Endodermal cell (in vitro differentiated cells): ENCODE data around the gene SATB2. TPM values are rescaled to one million over a fixed set of nuclear protein-coding genes. Genes with fewer than 3 reads are reported as not detected.

Experiments used
- DNase-seq: peaks from one replicate; pipeline ENCODE4 v3.0.0-alpha.2; 2017
- H3K27ac ChIP-seq: 2 replicates; pipeline ENCODE4 v1.5.1; 2013; ENCODE audit warnings: mild to moderate bottlenecking, low read depth, low read length, moderate library complexity
- H3K27me3 ChIP-seq: 2 replicates; pipeline ENCODE4 v1.6.1; 2013; ENCODE audit warnings: mild to moderate bottlenecking, low read length, moderate library complexity; ENCODE audit not compliant: insufficient read depth, control insufficient read depth, poor library complexity, severe bottlenecking
- H3K36me3 ChIP-seq: 2 replicates; pipeline ENCODE4 v1.7.0; 2013; ENCODE audit warnings: mild to moderate bottlenecking, low read length, moderate library complexity; ENCODE audit not compliant: control insufficient read depth, insufficient read depth
- H3K4me1 ChIP-seq: one replicate; pipeline ENCODE4 v1.7.0; 2013; ENCODE audit warnings: low read length; ENCODE audit not compliant: control insufficient read depth, insufficient read depth
- H3K4me3 ChIP-seq: 2 replicates; pipeline ENCODE4 v1.5.1; 2013; ENCODE audit warnings: mild to moderate bottlenecking, low read length, moderate library complexity
- H3K9ac ChIP-seq: 2 replicates; pipeline ENCODE4 v1.6.1; 2013; ENCODE audit warnings: mild to moderate bottlenecking, low read length, moderate library complexity; ENCODE audit not compliant: poor library complexity, severe bottlenecking; ENCODE audit errors: extremely low read depth
- H3K9me3 ChIP-seq: 2 replicates; pipeline ENCODE4 v1.6.1; 2013; ENCODE audit warnings: mild to moderate bottlenecking, low read length, moderate library complexity; ENCODE audit not compliant: control insufficient read depth
- H3K27ac Mint-ChIP-seq: 2 replicates; pipeline ENCODE4 v1.8.0; 2020; ENCODE audit warnings: mixed read lengths
- H3K27me3 Mint-ChIP-seq: 2 replicates; pipeline ENCODE4 v1.8.0; 2021; ENCODE audit warnings: mild to moderate bottlenecking, mixed read lengths; ENCODE audit not compliant: insufficient read depth
- H3K36me3 Mint-ChIP-seq: 2 replicates; pipeline ENCODE4 v1.8.0; 2020; ENCODE audit warnings: low read depth, mixed read lengths
- H3K4me1 Mint-ChIP-seq: 2 replicates; pipeline ENCODE4 v1.8.0; 2020; ENCODE audit warnings: mixed read lengths
- H3K4me3 Mint-ChIP-seq: 2 replicates; pipeline ENCODE4 v1.8.0; 2020; ENCODE audit warnings: mild to moderate bottlenecking, moderate library complexity, mixed read lengths
- H3K9me3 Mint-ChIP-seq: 2 replicates; pipeline ENCODE4 v1.8.0; 2020; ENCODE audit warnings: mild to moderate bottlenecking, mixed read lengths
- CTCF ChIP-seq: fragments of 200-600 bp; sonication (generic); conservative IDR thresholded peaks from 2 replicates; pipeline ENCODE4 v1.5.0; 2021; ENCODE audit warnings: antibody characterized with exemption, mild to moderate bottlenecking
- WGBS, 2 experiments: methylation state at CpG; one replicate each; pipeline versions ENCODE4 v1.1.5 to v1.1.7; 2013; ENCODE audit warnings: missing lambda C conversion rate in 2 of 2, mixed read lengths in 1 of 2; ENCODE audit not compliant: insufficient coverage in 1 of 2, insufficient read length in 1 of 2; 5-methylcytosine and 5-hydroxymethylcytosine counted together
- total RNA-seq, 2 donors: library from RNA; stranded (reverse); fragmentation: NEBNext Ultra II Directional in 1 of 2; extraction: Animal tissue kit (Norgen Biotek cat#: 25700) in 1 of 2; gene quantifications; 2 replicates in 1 of 2; 3 replicates in 1 of 2; pipeline ENCODE4 v1.2.1, GENCODE V29; 2021

The SATB2 gene
- total RNA-seq, 2 donors from 2014 or later: 2.4 to 3.0 TPM

GRCh38 chr2:199342334-199342733 is 115.4 kb downstream of the SATB2 start:
- Histone ChIP-seq H3K36me3 (no peaks in the 10 kb centered on the region), H3K9ac (no peak overlapping the region), H3K4me1 (no peaks in the 10 kb centered on the region), H3K27ac (no peak overlapping the region), H3K9me3 (no peaks in the 10 kb centered on the region), H3K4me3 (no peak overlapping the region), H3K27me3 (peaks cover 7% of the 10 kb centered on the region)
- Mint-ChIP-seq H3K27me3 (peaks cover 8% of the 10 kb centered on the region), H3K27ac (no peak overlapping the region), H3K4me1 (peaks cover 3% of the 10 kb centered on the region), H3K36me3 (no peaks in the 10 kb centered on the region), H3K9me3 (no peaks in the 10 kb centered on the region), H3K4me3 (no peak overlapping the region)
- no peak for TF ChIP-seq CTCF
- 98 to 100% methylated on average over 1 of the region's 1 CpG for WGBS, 2 experiments
- DNase-seq: no peak

GRCh38 chr2:199341123-199341522 is 116.6 kb downstream of the SATB2 start:
- 90% methylated on average over 2 to 3 of the region's 3 CpGs for WGBS, 2 experiments
- Histone ChIP-seq H3K9ac (no peak overlapping the region), H3K4me3 (no peak overlapping the region), H3K4me1 (no peaks in the 10 kb centered on the region), H3K27me3 (peaks cover 7% of the 10 kb centered on the region), H3K9me3 (no peaks in the 10 kb centered on the region), H3K27ac (no peak overlapping the region), H3K36me3 (no peaks in the 10 kb centered on the region)
- no peaks in the 10 kb centered on the region for H3K36me3 Mint-ChIP-seq
- peaks cover 8% of the 10 kb centered on the region for H3K27me3 Mint-ChIP-seq
- H3K9me3 Mint-ChIP-seq: no peaks in the 10 kb centered on the region
- no peak for DNase-seq
- H3K4me3 Mint-ChIP-seq: no peak overlapping the region
- TF ChIP-seq CTCF: no peak
- H3K4me1 Mint-ChIP-seq: no peaks in the 10 kb centered on the region
- H3K27ac Mint-ChIP-seq: no peak overlapping the region

GRCh38 chr2:199339891-199340605 is 117.7 kb downstream of the SATB2 start:
- Histone ChIP-seq H3K9me3 (no peaks in the 10 kb centered on the region), H3K36me3 (no peaks in the 10 kb centered on the region), H3K9ac (no peak overlapping the region), H3K4me1 (no peaks in the 10 kb centered on the region), H3K4me3 (no peak overlapping the region), H3K27ac (no peak overlapping the region), H3K27me3 (peaks cover 13% of the 10 kb centered on the region)
- 94 to 100% methylated on average over 2 to 3 of the region's 3 CpGs for WGBS, 2 experiments
- no peaks in the 10 kb centered on the region for H3K36me3 Mint-ChIP-seq
- H3K27me3 Mint-ChIP-seq: peaks cover 8% of the 10 kb centered on the region
- no peak for DNase-seq
- no peaks in the 10 kb centered on the region for H3K4me1 Mint-ChIP-seq
- no peak overlapping the region for H3K27ac Mint-ChIP-seq
- no peak overlapping the region for H3K4me3 Mint-ChIP-seq
- no peak for TF ChIP-seq CTCF
- no peaks in the 10 kb centered on the region for H3K9me3 Mint-ChIP-seq
